GM18505 (cell line): ENCODE results near the gene OR5B17.
"Not testable (repeated sequence)": the region's sequence is repeated elsewhere in the genome, so short reads cannot be mapped to it uniquely, and the experiment has no call there.

Experiments used
- ATAC-seq: cut with Tn5 transposase; IDR thresholded peaks from one replicate; pipeline ENCODE4 v1.9.1; 2021; ENCODE audit not compliant: unreplicated experiment
- POLR2A ChIP-seq: IDR thresholded peaks from 4 replicates; pipeline ENCODE4 v1.6.1; 2011; ENCODE audit warnings: borderline replicate concordance; ENCODE audit not compliant: insufficient read depth, insufficient read length; ENCODE audit errors: extremely low read depth

OR5B17 gene

DNA sequence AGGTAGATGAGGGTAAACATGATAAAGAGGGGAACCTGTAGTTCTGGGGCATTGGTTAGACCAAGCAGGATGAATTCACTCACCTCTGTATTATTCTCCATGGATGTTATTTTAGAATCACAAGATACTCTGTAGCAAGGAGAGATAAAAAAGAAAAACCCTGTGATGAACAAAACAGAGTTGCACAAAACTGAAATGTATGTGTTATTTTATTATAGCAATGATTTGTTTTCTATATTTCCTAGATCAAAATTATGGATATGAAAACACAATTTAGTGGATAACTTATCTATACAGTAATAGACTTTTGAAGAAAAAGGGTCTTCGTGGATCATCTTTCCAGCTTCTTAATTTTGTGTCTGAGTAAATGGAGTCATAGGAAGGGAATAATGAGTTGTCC, at the start of gene OR5B17:
TSS of gene OR5B17 (minus strand) at position 101 of the 400 bp plus-strand sequence. CDS start at position 101, 0 bp downstream.
- TF ChIP-seq POLR2A: no peak
- ATAC-seq: no peak

DNA sequence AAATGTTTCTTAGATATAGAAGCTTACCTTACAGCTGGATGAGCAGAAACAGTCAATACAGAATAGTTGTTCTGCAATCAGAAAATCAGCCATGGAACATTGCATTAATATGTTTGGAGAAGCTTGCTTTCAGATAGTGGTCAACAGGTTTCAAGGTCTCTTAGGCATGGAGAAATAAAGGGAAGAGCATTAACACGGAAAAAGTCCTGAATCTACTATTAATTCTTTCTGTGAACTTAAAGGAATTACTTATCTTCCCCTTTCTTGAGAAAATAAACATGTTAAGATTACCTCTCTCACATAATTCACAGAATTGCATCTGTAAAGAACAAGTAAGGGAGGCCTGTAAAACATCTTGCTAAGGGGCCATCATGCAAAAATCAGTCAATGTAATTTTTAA, 47.9 kb upstream of the OR5B17 start, which contains the start of gene OR5B3:
TSS of gene OR5B3 (minus strand) at position 101 of the 400 bp plus-strand sequence. CDS start 3,465 bp downstream, outside the sequence.
- TF ChIP-seq POLR2A: no peak
- no peak for ATAC-seq

DNA sequence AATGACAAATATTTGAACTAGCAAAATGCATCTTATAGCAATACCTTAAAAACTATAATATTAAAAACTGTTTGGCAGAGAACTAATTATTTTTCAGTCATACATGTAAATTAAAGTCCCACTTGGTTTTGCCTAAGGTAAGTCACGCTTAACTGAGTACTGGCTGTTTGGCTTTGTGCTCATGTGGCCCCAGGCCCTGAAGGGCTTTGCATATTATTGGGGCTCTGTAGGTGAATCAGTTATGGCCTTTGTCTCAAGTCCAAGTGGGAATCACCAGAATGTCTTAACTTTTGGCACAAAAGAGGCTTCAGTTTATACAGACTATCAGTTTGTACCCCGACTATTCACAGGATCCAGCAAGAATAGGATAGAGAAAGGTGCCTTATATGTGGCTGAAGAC, 40.8 kb upstream of the OR5B17 start:
- ATAC-seq: not testable (repeated sequence)

DNA sequence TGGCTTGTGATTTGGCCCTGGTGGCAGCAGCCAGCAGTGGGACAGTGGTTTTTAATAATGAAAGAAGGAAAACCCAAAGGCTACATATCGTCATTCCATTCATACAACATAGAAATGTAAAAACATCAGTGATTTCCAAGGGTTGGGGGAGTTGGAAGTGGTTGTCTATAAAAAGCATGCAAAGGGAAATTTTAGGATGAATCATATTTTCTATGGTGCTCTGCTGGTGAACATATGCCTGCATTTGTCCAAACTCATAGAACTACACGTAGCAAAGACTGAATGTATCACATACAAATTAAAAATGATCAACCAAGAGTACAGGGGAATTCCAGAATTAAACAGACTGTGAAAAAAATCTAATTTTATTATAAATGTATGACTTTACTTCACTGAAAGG, 36.7 kb upstream of the OR5B17 start:
- no peak for ATAC-seq
- TF ChIP-seq POLR2A: no peak

DNA sequence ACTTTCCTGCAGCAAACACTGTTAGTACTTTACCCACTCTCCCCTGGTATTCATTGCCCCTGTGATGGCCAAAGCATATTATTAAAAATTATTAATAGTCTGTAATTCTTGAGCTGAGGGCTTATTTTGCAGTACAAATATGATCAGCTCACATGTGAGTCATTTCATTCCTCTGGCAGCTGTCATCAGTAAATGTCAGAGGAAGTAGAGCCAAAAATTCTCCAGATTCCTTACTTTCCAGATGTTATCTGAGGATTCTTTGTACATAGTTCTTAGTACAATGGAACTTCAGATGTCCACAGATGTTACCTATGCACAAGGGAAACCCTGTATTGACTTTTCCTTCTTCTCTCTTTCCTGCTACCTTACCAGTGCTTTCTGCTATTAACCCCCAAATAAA, 35.3 kb upstream of the OR5B17 start:
- no peak for ATAC-seq
- no peak for TF ChIP-seq POLR2A

DNA sequence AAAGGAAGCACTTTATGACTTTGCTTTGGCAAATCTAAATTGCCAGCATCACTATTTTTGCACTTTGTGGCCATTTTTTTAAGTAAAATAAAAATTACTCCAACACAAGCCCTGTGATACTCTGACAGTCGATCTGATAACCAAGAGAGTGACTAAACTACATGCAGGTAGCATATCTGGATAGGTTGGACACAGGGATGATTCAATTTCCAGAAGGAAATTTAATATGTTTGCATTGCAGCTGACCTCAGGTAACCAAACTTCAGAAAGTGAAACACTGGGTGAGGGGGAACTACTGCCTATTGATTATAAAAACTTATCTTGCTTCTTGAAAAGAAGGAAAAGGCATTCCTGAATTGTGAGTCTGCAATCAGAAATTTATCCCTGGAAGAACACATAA, 33.9 kb upstream of the OR5B17 start:
- ATAC-seq: no peak

DNA sequence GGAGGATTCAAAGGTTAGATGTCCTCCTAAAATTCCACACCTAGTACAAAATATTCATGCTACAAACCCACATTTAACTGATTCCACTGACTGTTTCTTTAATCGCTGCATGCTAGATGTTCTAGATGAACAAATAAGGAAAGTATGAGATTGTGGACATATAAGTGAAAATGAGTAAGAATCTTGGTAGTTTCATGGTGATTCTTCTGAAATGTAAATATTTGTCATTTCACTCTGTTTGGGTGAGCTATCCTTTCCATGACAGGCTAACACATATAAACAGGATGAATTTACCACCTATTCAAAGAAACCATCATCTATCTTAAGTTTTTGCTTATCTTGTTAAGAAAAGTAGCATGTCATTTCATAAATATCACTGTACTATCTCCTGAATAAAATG, 33.0 kb upstream of the OR5B17 start:
- no peak for TF ChIP-seq POLR2A
- ATAC-seq: no peak

More for the DNA sequence above, 33.9 kb upstream of the OR5B17 start:
- no peak for TF ChIP-seq POLR2A

DNA sequence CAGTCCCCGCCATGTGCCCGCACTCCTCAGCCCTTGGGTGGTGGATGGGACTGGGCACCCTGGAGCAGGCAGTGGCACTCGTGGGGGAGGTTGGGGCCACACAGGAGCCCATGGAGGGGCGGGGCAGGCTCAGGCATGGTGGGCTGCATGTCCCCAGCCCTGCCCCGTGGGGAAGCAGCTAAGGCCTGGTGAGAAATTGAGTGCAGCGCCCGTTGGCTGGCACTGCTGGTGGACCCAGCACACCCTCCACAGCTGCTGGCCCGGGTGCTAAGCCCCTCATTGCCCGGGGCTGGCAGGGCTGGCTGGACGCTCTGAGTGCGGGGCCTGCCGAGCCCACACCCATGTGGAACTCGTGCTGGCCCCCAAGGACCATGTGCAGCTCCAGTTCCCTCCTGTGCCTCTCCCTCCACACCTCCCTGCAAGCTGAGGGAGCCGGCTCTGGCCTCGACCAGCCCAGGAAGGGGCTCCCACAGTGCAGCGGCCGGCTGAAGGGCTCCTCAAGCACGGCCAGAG, 31.7 kb upstream of the OR5B17 start:
- no peak for ATAC-seq
- TF ChIP-seq POLR2A: no peak

DNA sequence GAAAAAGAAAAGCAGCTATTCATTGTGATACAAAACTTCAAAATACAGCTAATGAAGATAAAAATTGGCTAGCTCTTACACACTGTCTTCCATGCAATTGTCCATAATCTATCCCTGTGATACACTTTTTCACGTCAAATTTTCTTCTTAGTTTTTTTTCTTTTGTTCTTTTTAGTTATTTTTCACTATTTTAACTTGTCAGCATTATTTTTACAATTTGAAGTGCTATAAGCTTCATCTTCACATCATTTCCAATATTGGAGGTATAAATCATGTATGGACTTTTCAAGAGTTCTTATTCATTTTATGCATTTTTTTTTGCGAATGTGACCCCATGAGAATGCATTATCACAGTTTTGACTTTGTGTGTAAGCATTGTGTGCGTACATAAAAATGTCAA, 4.1 kb downstream of the OR5B17 start:
- no peak for TF ChIP-seq POLR2A
- ATAC-seq: no peak

DNA sequence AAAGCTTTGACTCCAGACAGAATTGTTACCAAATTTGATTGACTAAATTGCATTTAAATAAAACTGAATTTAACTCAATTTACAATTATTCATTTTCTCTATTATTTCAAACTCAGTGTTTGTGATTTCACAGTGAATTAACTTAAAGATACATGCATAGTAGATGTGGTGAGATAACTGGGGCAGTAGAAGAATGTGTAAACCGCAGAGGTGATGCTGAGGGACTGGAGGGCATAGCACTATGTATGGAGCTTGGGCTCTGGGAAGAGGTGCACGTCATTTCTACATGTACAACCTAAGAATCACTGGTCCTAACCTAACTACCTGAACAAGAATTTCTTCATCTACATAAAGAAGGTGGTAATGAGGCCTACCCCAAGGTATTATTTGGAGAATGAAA, 13.7 kb downstream of the OR5B17 start:
- TF ChIP-seq POLR2A: no peak
- ATAC-seq: no peak

DNA sequence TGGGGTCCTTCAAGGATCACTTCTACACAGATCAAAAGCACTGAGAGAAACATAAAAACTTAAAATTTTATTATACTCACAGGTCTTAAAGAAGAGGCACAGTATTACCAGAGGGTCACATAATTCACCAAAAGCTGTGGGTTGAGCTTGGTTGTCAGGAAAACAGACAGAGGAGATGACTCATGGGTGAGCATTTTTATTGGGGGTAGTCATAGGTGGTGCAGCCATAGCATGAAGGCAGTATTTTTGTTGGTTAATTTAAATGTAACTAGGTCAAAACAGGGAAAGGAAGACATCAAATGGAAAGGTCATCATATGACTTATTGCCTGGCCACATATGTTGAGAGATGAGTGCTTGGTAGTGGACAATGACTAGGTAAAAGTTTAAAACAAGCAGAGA, 24.2 kb downstream of the OR5B17 start:
- TF ChIP-seq POLR2A: no peak
- ATAC-seq: no peak

DNA sequence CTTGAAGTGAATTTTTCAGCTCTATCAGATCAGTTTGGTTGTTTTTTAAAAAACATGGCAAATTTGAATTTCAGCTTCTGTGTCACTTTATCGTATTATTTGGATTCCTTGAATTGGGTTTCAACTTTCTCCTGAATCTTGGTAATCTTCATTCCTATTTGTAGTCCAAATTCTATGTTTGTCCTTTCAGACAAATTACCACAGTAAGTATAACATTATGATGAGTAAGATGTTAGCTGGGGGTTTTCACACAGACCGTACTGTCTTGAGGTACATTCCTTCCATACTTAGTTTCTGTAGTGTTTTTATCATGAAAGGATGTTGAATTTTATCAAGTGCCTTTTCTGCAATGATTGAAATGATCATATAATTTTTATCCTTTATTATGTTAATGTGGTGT, 28.0 kb downstream of the OR5B17 start:
- TF ChIP-seq POLR2A: no peak
- ATAC-seq: no peak

DNA sequence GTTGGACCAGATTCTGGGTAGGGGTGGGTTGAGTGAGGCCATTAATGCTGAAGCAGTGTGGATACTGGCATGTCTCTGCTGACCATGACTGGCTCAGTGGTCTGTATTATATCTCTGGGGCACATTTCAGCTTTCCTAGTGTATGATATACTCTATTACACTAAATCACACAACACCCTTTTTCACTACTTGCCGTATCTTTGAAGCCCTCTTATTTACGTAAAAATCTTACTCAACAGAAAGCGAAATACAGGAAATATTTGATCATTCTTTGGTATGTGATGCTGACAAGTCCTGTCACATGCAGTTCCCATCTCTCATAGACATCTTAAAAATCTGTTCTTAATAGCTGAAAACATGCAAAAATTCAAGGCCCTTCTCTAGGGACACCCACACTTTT, 40.3 kb downstream of the OR5B17 start:
- TF ChIP-seq POLR2A: no peak
- ATAC-seq: no peak

DNA sequence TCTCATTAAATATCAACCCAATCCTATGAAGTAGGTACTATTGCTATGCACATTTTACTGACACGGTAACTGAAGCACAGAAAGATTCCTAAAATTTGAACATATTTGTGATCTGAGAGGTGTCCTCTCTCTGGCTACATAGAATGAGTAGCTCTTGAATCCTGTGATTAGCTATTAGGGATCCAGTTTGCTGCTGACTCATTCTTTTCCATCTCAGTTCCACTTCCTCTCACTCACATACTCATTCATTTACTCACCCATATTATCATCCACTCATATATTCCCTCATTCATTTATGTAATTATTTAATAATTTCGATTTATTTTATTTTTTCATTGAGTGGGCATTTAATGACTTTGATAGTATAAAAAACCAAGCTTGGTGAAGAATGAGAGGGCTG, 42.7 kb downstream of the OR5B17 start:
- TF ChIP-seq POLR2A: no peak
- no peak for ATAC-seq
